HG02870 (cell line): ENCODE data around the gene PDE4B.
A peak's percentile ranks its signal among the peaks of the same experiment; 100 is the strongest.
"Not testable (repeated sequence)": the region's sequence is repeated elsewhere in the genome, so short reads cannot be mapped to it uniquely, and the experiment has no call there.

ENCODE experiments used
- ATAC-seq: cut with Tn5 transposase; IDR thresholded peaks from one replicate; pipeline ENCODE4 v1.9.1; 2021; ENCODE audit warnings: mild to moderate bottlenecking, moderate library complexity; ENCODE audit not compliant: unreplicated experiment

The PDE4B gene

DNA sequence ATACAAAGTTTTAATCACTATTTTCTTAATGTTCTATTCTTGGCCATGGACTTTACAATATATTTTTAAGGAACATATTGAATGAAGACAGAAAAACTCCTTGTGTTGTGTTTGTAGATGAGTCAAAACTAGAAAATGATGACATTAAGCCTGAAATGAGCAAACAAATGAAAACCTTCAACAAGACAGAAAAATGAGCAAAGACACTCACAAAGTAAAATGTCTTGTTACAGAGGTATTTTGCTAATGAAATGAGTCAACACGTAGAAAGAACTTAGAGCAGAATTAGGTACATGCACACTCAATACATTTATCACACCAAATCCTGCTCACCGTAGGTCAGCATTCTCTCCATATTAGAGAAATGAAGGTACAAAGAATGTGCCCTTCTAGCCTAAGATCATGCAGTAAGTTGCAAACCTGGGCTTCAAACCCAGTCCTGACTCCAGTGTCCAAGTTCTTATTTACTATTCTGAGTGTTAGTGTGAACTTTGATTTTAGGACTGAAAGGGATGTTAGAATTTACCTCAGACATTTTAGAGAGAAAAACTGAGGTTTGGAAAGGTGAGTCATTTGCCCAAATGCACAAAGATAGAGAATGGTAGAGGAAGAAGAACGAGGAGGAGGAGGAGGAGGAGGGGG lies 607.3 kb downstream of the PDE4B start:
- peak; percentile 24 for ATAC-seq

GRCh38 chr1:66400660-66401059 lies 608.0 kb downstream of the PDE4B start:
- ATAC-seq = no peak

DNA sequence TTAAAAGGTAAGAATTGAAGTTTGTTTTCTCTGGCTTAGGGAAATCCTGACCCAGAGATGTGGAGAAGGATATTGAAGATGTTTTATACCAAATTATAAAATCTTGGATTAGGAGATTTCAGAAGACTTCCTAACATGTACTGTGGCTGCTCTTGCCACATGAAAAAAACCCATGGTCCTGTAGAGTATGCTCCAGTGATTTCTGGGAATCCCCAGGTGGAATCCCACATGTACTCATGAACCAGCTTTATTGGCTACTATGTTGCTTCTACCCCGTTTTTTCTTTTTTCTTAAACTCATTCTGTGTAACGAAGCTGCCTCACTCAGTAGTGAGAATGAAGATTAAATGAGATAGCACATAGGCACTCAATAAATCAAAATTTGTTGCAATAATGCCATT lies 608.5 kb downstream of the PDE4B start:
- ATAC-seq = no peak

DNA sequence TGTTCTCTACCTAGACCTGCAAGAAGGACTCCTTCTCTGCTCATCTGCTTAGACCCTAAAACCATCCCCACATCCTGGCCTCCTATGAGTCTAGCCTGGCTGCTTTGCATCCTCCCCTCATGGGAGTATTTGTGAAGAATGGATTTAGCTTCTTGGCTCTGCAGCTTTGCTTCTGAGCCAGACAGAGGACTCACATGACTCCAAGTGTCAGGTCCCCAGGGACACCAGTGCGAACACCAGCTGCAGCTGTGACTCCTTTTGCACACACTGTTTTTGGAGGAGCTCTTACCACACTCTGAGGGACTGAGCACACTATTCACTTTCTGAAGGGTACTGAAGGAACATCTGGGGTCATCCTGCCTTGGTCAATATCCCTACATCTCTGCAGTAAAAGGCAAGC lies 609.5 kb downstream of the PDE4B start:
- peak; percentile 60 for ATAC-seq

- no peak for ATAC-seq
These were observed 610.5 kb downstream of the PDE4B start for GRCh38 chr1:66403007-66403731.

- no peak for ATAC-seq
These were observed 612.4 kb downstream of the PDE4B start for GRCh38 chr1:66405061-66405460.

DNA sequence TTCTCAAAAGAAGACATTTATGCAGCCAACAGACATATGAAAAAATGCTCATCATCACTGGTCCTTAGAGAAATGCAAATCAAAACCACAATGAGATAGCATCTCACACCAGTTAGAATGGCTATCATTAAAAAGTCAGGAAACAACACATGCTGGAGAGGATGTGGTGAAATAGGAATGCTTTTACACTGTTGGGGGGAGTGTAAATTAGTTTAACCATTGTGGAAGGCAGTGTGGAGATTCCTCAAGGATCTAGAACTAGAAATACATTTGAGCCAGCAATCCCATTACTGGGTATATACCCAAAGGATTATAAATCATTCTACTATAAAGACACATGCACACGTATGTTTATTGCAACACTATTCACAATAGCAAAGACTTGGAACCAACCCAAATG lies 618.8 kb downstream of the PDE4B start:
- not testable (repeated sequence) for ATAC-seq

DNA sequence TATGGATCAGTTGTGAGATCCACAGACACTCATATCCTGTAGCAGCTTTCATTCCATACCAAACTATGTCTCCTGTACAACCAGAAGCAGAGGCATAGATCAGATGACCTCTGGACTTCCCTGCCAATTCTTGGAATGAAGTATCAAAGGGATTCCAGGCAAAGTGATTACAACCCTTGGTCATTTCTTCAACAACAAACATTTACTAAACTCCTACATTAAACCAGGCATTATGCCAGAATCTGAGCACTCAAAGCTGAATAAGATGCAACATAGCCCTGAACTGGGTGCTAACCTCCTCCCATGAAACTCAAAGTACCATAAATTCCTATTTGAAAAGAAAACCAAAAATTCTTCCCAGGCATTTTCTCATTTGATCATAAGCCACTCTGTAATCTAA lies 620.0 kb downstream of the PDE4B start:
- ATAC-seq = no peak

- no peak for ATAC-seq
These were observed 620.6 kb downstream of the PDE4B start for GRCh38 chr1:66413136-66413837.

GRCh38 chr1:66413838-66414175 lies 621.1 kb downstream of the PDE4B start:
- no peak for ATAC-seq

- no peak for ATAC-seq
These were observed 622.6 kb downstream of the PDE4B start for GRCh38 chr1:66415281-66415680.

- ATAC-seq = no peak
These were observed 623.2 kb downstream of the PDE4B start for GRCh38 chr1:66415866-66416265.

DNA sequence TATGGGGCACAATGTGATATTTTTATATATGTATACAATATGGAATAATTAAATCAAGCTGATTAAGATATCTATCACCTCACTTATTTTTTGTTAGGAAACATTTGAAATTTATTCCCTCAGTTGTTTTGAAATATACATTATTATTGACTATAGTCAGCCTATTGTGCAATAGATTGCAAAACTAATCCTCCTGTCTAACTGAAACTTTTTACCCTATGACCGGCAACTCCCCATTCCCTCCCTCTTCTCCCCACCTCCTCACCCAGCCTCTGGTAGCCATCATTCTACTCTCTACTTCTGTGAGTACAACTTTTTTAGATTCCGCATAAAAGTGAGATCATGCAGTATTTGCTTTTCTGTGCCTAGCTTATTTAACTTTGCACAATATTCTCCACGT lies 623.6 kb downstream of the PDE4B start:
- no peak for ATAC-seq

GRCh38 chr1:66418021-66418420 lies 625.3 kb downstream of the PDE4B start:
- no peak for ATAC-seq

DNA sequence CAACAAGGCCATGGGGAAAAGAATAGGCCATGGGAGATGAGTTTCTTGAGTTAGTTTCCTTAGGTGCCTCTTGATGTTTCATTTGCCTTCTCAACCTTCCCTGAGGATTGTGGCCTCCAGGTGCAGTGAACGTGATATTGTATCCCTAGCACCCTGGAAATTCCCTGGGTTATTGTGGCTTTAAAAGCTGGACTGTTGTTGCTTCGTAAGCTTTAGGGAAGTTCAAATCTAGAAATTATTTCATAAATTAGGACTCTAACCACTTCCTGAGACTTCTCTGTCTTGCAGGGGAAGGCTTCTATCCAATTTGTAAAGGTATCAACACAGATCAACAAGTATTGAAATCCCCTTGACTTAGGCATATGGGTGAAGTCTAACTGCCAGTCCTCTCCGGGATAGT lies 627.5 kb downstream of the PDE4B start:
- not testable (repeated sequence) for ATAC-seq

DNA sequence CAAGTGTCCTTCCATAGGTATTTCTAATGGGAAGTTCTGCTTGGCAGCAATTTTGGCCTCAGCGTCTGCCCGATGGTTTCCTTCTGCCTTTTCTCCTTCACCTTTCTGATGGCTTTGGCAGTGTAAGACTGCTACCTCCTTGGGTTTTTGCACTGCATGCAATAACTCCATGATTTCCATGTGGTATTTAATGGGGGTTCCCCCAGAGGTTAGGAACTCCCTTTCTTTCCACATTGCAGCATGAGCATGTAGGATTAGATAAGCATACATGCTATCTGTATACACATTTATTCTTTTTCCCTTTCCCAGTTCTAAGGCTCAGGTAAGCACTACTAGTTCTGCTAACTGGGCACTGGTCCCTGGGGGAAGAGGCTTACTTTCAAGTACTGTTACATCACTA lies 628.2 kb downstream of the PDE4B start:
- not testable (repeated sequence) for ATAC-seq

GRCh38 chr1:66422804-66423203 lies 630.1 kb downstream of the PDE4B start:
- no peak for ATAC-seq
